ENCODE data around the gene BEX4.
"Not testable (repeated sequence)": the region's sequence is repeated elsewhere in the genome, so short reads cannot be mapped to it uniquely, and the experiment has no call there.

Gene BEX4

DNA sequence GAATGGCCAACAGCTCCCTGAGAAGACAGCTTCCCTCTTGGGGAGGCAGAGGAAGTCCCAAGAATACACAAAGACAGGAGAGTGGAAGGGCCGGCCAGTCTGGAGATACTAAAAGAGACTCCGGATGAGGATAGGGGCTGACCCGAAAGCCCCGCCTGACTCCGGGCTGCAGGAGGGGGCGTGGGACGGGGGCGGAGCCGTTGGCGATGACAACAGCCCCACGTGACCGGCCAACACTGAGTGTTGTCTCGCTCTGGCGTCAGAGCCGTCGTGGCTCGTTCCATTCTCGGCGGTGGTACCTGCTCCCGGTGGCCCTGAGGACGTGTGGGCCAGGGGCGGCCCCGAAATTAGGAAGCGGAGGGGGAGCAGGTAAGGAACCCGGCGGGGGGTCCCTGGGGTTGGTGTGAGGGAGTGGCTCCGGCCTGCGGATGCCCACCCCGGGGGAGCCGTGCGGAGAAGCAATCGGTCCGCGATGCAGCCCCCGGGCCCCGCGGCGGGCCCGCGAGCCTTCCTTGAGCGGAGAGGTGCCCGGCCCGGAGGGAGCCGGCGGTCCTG is at the start of gene BEX4:
Gene BEX4 (plus strand): TSS at position 239 of the 555 bp plus-strand sequence. CDS start 1,046 bp downstream, outside the sequence.
- peak; percentile 45 for DNase-seq (ENCODE audit: low spot score)

DNA sequence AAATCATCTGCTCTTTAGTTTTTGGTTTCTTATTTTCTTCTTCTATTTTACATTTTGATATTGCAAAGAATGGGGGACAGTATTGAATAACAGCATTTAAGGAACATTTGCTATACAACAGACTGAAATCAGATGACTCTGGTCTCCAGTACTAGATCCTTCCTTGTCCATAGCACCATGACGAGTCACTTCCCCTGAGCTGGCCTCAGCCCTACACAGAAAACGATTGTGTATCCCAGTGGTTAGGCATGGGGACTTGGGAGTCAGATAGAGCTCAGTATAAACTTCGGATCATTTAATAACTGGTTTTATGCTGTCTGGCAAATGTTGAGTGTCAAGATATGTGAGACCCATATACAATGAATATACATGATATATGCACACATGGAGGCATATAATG is 44.7 kb upstream of the BEX4 start:
- DNase-seq (ENCODE audit: low spot score), result no peak

DNA sequence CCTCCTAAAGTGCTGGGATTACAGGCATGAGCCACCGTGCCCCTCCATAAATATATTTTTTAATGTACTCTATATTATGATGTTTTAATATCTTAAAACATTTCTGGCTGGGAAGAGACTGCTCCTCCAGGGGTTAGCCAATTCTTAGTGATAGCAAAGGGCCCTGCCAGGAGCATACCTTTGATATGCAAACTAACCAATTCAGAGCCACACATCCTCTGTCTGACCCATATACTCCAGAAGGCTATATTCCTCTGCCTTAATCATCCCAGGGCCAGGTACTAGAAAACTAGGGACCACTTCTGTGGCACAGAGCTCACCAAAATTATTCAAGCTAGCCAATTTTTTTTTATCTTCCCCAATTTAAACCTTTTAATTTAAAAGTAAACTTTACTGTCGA is 43.6 kb upstream of the BEX4 start:
- DNase-seq (ENCODE audit: low spot score), result no peak

GRCh38 chrX:103175256-103175655 is 39.7 kb upstream of the BEX4 start:
- not testable (repeated sequence) for DNase-seq (ENCODE audit: low spot score)

DNA sequence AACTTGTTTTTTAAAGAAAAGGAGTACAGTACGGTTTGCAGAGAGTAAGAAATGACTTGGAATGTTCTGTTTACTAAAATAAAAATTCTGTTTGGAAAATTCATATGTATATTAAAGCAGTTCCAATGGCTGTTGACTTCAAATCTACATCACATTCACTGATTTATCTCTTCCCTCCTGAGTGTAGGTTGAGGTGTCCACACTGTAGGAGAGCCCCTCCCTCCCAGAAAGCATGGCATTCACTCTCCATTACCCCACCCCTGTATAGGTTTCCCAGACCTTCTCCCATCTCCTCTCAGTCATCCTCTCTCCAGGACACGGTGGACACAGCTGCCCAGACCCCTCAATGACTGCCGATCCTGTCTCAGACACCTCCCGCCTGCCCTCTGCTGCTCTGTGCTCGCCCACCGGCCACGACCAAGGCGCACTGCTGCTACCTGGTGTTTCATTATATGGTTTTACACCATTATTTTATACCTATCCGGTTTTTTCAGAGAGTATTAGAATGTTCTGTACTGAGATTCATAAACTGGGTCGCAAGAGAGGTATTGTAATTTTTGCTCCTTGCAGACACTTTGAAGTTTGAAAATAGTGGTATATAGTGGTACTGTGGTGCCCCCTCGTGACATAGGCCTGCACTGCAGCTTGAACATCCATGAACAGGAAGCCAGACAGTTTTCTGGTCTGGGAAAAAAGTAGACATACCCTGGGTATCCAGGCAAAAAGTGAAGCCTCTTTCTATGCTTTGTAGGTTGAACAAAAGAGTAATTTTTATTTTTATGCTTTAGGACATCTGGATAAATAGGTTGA is 38.8 kb upstream of the BEX4 start:
- DNase-seq (ENCODE audit: low spot score), result peak; percentile 40

GRCh38 chrX:103177556-103177955 is 37.4 kb upstream of the BEX4 start:
- no peak for DNase-seq (ENCODE audit: low spot score)

GRCh38 chrX:103183912-103184311 is 31.0 kb upstream of the BEX4 start:
- DNase-seq (ENCODE audit: low spot score), result no peak

DNA sequence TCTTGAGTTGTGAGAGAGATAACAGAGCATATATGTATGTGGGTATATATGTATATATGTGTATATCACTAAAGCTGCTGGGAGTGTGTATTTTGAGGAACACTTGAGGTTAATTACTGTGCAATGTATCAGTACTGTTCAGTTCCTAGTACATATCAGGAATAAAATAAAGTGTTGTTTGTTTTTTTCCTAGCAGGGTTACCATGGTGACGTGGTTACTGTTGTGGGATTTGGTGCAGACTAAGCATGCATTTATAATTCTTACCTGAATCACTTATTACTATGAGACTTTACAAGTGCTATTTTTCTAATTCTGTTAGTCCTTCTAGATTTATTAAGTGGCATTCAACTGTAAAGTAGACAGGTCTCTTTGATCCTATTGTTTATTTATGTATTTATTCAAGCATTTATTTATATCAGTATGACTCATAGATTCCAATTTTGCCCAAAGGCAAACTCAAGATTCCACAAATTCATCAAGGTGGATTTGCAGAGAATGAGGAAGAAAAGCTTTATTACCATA is 26.9 kb upstream of the BEX4 start:
- DNase-seq (ENCODE audit: low spot score), result no peak

GRCh38 chrX:103197721-103198306 is 17.1 kb upstream of the BEX4 start:
- DNase-seq (ENCODE audit: low spot score), result no peak

- not testable (repeated sequence) for DNase-seq (ENCODE audit: low spot score)
Measured at GRCh38 chrX:103198668-103199067, 16.2 kb upstream of the BEX4 start.

- DNase-seq (ENCODE audit: low spot score), result no peak
Measured at GRCh38 chrX:103201041-103201440, 13.9 kb upstream of the BEX4 start.

GRCh38 chrX:103210056-103210455 is 4.9 kb upstream of the BEX4 start:
- DNase-seq (ENCODE audit: low spot score), result no peak

GRCh38 chrX:103211012-103211715 is 3.7 kb upstream of the BEX4 start:
- peak; percentile 27 for DNase-seq (ENCODE audit: low spot score)

GRCh38 chrX:103212749-103213457 is 2.0 kb upstream of the BEX4 start:
- no peak for DNase-seq (ENCODE audit: low spot score)

- no peak for DNase-seq (ENCODE audit: low spot score)
Measured at GRCh38 chrX:103215425-103215991, 600 bp downstream of the BEX4 start.

- no peak for DNase-seq (ENCODE audit: low spot score)
Measured at GRCh38 chrX:103220511-103221323, 5.8 kb downstream of the BEX4 start.

- DNase-seq (ENCODE audit: low spot score), result not testable (repeated sequence)
Measured at GRCh38 chrX:103225918-103226317, 11.0 kb downstream of the BEX4 start.

DNA sequence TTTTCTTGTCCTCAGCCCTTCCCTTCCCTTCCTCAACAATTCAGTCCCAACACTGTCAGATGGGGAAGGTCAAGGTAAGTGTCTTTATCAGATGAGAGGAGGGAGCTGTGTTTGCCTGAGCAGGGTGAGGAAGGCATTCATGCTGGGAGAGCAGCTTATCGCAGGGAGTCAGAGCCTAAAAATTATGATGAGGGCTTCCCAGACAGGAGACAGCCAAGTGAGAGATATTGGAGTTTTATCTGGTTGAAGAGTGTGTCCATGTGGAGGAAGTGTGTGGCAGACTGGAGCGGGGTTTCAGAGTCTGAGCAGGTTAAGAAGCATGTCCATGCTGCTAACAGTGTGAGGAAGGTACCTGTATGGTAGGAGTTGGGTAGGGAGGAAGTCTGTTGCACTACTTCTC is 18.4 kb downstream of the BEX4 start:
- no peak for DNase-seq (ENCODE audit: low spot score)

GRCh38 chrX:103234869-103235268 is 20.0 kb downstream of the BEX4 start:
- DNase-seq (ENCODE audit: low spot score), result no peak

GRCh38 chrX:103235608-103236007 is 20.7 kb downstream of the BEX4 start:
- DNase-seq (ENCODE audit: low spot score), result not testable (repeated sequence)

DNA sequence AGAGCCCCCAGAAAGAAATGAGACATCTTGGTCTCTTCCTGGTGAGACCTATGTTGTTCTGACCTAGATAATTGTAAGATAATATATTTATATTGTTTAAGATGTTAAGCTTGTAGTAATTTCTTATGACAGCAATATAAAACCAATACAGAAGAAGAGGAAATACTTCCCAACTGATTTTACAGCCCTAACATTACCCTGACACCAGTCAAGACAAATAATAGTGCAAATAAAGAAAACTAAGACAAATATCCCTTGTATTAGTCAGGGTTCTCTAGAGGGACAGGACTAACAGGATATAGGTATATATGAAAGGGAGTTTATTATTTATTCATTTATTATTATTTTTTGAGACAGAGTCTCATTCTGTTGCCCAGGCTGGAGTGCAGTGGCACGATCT is 21.4 kb downstream of the BEX4 start:
- DNase-seq (ENCODE audit: low spot score), result no peak
